ENCODE results near the gene CTNNA1. TPM values are rescaled to one million over a fixed set of nuclear protein-coding genes. Genes with fewer than 3 reads are reported as not detected.
"Not testable (repeated sequence)": the region's sequence is repeated elsewhere in the genome, so short reads cannot be mapped to it uniquely, and the experiment has no call there.

CTNNA1 gene
- total and polyA plus RNA-seq, 9 of the 15 experiments (the other 6 are each of a cell fraction or from before 2014, with no cell fraction given): 29.6 to 117 (median 89.1) TPM

DNA sequence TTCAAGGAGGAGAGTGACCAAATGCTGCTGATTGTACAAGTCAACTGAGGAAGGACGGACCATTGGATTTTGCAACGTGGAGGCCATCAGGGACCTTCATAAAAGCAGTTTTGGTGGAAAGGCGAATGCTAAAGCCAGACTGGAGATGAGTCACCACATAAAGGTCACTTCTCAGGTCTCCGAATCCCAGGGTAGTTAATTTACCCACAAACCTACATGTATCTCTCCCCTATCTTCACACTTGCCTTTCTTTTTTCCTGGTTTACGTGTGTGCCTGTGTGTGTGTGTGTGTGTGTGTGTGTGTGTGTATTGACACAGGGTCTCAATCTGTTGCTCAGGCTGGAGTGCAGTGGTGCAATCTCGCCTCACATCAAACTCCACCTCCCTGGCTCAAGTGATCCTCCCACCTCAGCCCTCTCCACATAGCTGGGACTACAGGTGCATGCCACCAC lies 4.6 kb upstream of the CTNNA1 start (continued):
- TF ChIP-seq, protein P1, sequence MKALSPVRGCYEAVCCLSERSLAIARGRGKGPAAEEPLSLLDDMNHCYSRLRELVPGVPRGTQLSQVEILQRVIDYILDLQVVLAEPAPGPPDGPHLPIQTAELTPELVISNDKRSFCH (CRISPR knock-in tag; IDR thresholded peaks at IDR 0.05): no peak
- TF ChIP-seq, protein P1 (tag; IDR thresholded peaks at IDR 0.05): peak; percentile 89; the same call in 1 of the 2 replicates
- TF ChIP-seq CTBP1 (IDR thresholded peaks at IDR 0.05; ENCODE audit: borderline replicate concordance): peak; percentile 39; the same call in 1 of the 2 replicates
- TF ChIP-seq MBD2 (IDR thresholded peaks at IDR 0.05; ENCODE audit: borderline replicate concordance, low read depth): no peak
- TF ChIP-seq ATF1 (CRISPR knock-in tag; IDR thresholded peaks at IDR 0.05): no peak
- TF ChIP-seq ATF1 (tag; IDR thresholded peaks at IDR 0.05): peak; percentile 26; the same call in 1 of the 2 replicates
- TF ChIP-seq DMBX1 (CRISPR knock-in tag; IDR thresholded peaks at IDR 0.05; ENCODE audit: borderline replicate concordance): no peak
- no peak for TF ChIP-seq FOXA1 (IDR thresholded peaks at IDR 0.05; ENCODE audit: borderline replicate concordance)
- no peak for TF ChIP-seq ZNF165 (CRISPR knock-in tag; IDR thresholded peaks at IDR 0.05; ENCODE audit: borderline replicate concordance)

DNA sequence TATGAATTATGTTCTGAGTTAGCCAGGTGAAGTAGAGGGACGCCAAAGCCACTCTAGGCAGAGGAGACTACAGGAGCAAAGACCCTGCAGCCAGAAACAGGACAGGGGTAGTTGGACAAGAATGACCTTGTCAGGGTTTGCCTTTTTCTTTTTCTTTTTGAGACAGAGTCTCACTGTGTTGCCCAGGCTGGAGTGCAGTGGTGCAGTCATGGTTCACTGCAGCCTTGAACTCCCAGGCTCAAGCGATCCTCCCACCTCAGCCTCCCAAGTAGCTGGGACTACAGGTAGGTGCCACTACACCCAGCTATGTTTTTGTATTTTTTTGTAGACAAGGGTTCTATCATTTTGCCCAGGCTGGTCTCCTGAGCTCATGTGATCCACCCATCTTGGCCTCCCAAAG lies 1.9 kb upstream of the CTNNA1 start:
- H3K4me1 ChIP-seq (replicated peaks in 1 of 2; ENCODE audit: control insufficient read depth in 2 of 2, insufficient read depth in 2 of 2, low read length in 2 of 2): peaks cover 15 to 21% of the 10 kb centered on the region in 2 experiments; a peak in 4 of 5 replicates
- H3K9me1 ChIP-seq (ENCODE audit: control insufficient read depth, insufficient read depth, low read length); H3K27ac ChIP-seq (ENCODE audit: extremely low read depth, low read depth, low read length); H3K9me3 ChIP-seq (replicated peaks; ENCODE audit: control insufficient read depth, insufficient read depth, low read depth, low read length); FAIRE-seq; ATAC-seq; in situ Hi-C loops (cut with MboI); H4K20me1 ChIP-seq (replicated peaks; ENCODE audit: control insufficient read depth, insufficient read depth, low read length); H2AFZ ChIP-seq (ENCODE audit: low read depth, low read length); H3K4me2 ChIP-seq (ENCODE audit: insufficient read depth, low read length); H3K36me3 ChIP-seq (ENCODE audit: control insufficient read depth, insufficient read depth, low read length); CTCF ChIA-PET (ENCODE audit: low intra/inter-chr PET ratio); H3K9ac ChIP-seq (ENCODE audit: insufficient read depth in 1 of 2, low read depth in 2 of 2, low read length in 2 of 2); BruUV-seq (replicated peaks); H3K4me3 ChIP-seq; H3K27me3 ChIP-seq (ENCODE audit: control insufficient read depth in 2 of 2, insufficient read depth in 2 of 2, low read length in 2 of 2); DNase-seq (ENCODE audit: extremely low read depth in 1 of 4, low spot score in 3 of 4): not testable (repeated sequence)
- POLR2A ChIA-PET: interaction anchor here (0.6 to 1.7 kb wide), 3 partner anchors 9 to 16 kb away, joined by 3 to 4 read pairs (median 3); no protein-coding TSS in a partner anchor
- H3K79me2 ChIP-seq (ENCODE audit: control insufficient read depth, insufficient read depth, low read length): peaks cover 30% of the 10 kb centered on the region
- intact Hi-C loops (cut with micrococcal nuclease): loop anchor here (5.0 kb wide), 1 partner anchor 109 kb away; no protein-coding TSS in a partner anchor
- WGBS (ENCODE audit: insufficient coverage, low coverage, missing lambda C conversion rate): 56% methylated on average over 2 of the region's 2 CpGs

Measured in K562 (cell line).